ENCODE results near the gene TUBB3.
"Not testable (repeated sequence)": the region's sequence is repeated elsewhere in the genome, so short reads cannot be mapped to it uniquely, and the experiment has no call there.

TUBB3 gene

GRCh38 chr16:89946515-89946914, 23.4 kb downstream of the TUBB3 start:
- DNase-seq, result no peak

GRCh38 chr16:89949121-89949742, 26.1 kb downstream of the TUBB3 start:
- DNase-seq, result no peak

GRCh38 chr16:89949756-89950155, 26.6 kb downstream of the TUBB3 start:
- no peak for DNase-seq

GRCh38 chr16:89951509-89951908, 28.4 kb downstream of the TUBB3 start:
- no peak for DNase-seq

- DNase-seq, result no peak
Measured at GRCh38 chr16:89952049-89952448, 28.9 kb downstream of the TUBB3 start.

- no peak for DNase-seq
Measured at GRCh38 chr16:89952551-89952950, 29.4 kb downstream of the TUBB3 start.

GRCh38 chr16:89953671-89954406, 30.7 kb downstream of the TUBB3 start:
- DNase-seq, result no peak

- DNase-seq, result no peak
Measured at GRCh38 chr16:89954462-89954861, 31.3 kb downstream of the TUBB3 start.

- DNase-seq, result no peak
Measured at GRCh38 chr16:89955001-89955685, 32.0 kb downstream of the TUBB3 start.

GRCh38 chr16:89956505-89957215, 33.5 kb downstream of the TUBB3 start:
- no peak for DNase-seq

- no peak for DNase-seq
Measured at GRCh38 chr16:89957216-89957785, 34.2 kb downstream of the TUBB3 start.

GRCh38 chr16:89958068-89958467, 34.9 kb downstream of the TUBB3 start:
- no peak for DNase-seq

GRCh38 chr16:89958596-89958995, 35.5 kb downstream of the TUBB3 start:
- no peak for DNase-seq

GRCh38 chr16:89960966-89961365, 37.8 kb downstream of the TUBB3 start:
- DNase-seq, result no peak

GRCh38 chr16:89961920-89962319, 38.8 kb downstream of the TUBB3 start:
- no peak for DNase-seq

- DNase-seq, result no peak
Measured at GRCh38 chr16:89962754-89963498, 39.8 kb downstream of the TUBB3 start.

- no peak for DNase-seq
Measured at GRCh38 chr16:89964201-89964600, 41.1 kb downstream of the TUBB3 start.

GRCh38 chr16:89965447-89966225, 42.5 kb downstream of the TUBB3 start:
- no peak for DNase-seq

- no peak for DNase-seq
Measured at GRCh38 chr16:89966756-89967155, 43.6 kb downstream of the TUBB3 start.

- DNase-seq, result not testable (repeated sequence)
Measured at GRCh38 chr16:89967436-89967835, 44.3 kb downstream of the TUBB3 start.

GRCh38 chr16:89968074-89968473, 44.9 kb downstream of the TUBB3 start:
- DNase-seq, result not testable (repeated sequence)

Measured in NCI-H146 (cell line).